HG02840 (cell line): Measurements from ENCODE around the gene GOLGA7B.
"Not testable (repeated sequence)": the region's sequence is repeated elsewhere in the genome, so short reads cannot be mapped to it uniquely, and the experiment has no call there.

Experiments
- ATAC-seq: cut with Tn5 transposase; IDR thresholded peaks from one replicate; pipeline ENCODE4 v1.9.1; 2021; ENCODE audit warnings: mild to moderate bottlenecking, moderate library complexity, moderate number of reproducible peaks; ENCODE audit not compliant: unreplicated experiment, low FRiP score

The GOLGA7B gene

GRCh38 chr10:97830064-97830463, 19.6 kb upstream of the GOLGA7B start:
- ATAC-seq: no peak

- no peak for ATAC-seq
These were observed 18.4 kb upstream of the GOLGA7B start for GRCh38 chr10:97831259-97831658.

GRCh38 chr10:97836446-97836845, 13.2 kb upstream of the GOLGA7B start:
- ATAC-seq: no peak

GRCh38 chr10:97838091-97838490, 11.6 kb upstream of the GOLGA7B start:
- ATAC-seq: no peak

- ATAC-seq: not testable (repeated sequence)
These were observed 8.5 kb upstream of the GOLGA7B start for GRCh38 chr10:97841166-97841565.

- ATAC-seq: not testable (repeated sequence)
These were observed 7.5 kb upstream of the GOLGA7B start for GRCh38 chr10:97842114-97842513.

- ATAC-seq: no peak
These were observed 6.9 kb upstream of the GOLGA7B start for GRCh38 chr10:97842656-97843280.

GRCh38 chr10:97843281-97843671, 6.4 kb upstream of the GOLGA7B start:
- no peak for ATAC-seq

- not testable (repeated sequence) for ATAC-seq
These were observed 5.7 kb upstream of the GOLGA7B start for GRCh38 chr10:97843972-97844371.

- no peak for ATAC-seq
These were observed 5.0 kb upstream of the GOLGA7B start for GRCh38 chr10:97844678-97845077.

GRCh38 chr10:97849103-97849686, 448 bp upstream of the GOLGA7B start:
- no peak for ATAC-seq

GRCh38 chr10:97850446-97850845, 803 bp downstream of the GOLGA7B start:
- ATAC-seq: no peak

- ATAC-seq: no peak
These were observed 1.8 kb downstream of the GOLGA7B start for GRCh38 chr10:97851341-97852001.

- ATAC-seq: no peak
These were observed 2.6 kb downstream of the GOLGA7B start for GRCh38 chr10:97852277-97852676.

- ATAC-seq: no peak
These were observed 3.3 kb downstream of the GOLGA7B start for GRCh38 chr10:97852840-97853405.

GRCh38 chr10:97854743-97855142, 5.1 kb downstream of the GOLGA7B start:
- no peak for ATAC-seq

- no peak for ATAC-seq
These were observed 8.4 kb downstream of the GOLGA7B start for GRCh38 chr10:97858001-97858439.

- ATAC-seq: no peak
These were observed 11.6 kb downstream of the GOLGA7B start for GRCh38 chr10:97861097-97861750.

GRCh38 chr10:97861924-97862323, 12.3 kb downstream of the GOLGA7B start:
- no peak for ATAC-seq

- no peak for ATAC-seq
These were observed 14.2 kb downstream of the GOLGA7B start for GRCh38 chr10:97863808-97864207.

GRCh38 chr10:97865488-97865887, 15.8 kb downstream of the GOLGA7B start:
- no peak for ATAC-seq
